A673 (cell line): Measurements from ENCODE around the gene CCDC171. TPM values are rescaled to one million over a fixed set of nuclear protein-coding genes. Genes with fewer than 3 reads are reported as not detected.

Experiments
- BruUV-seq: library from RNA; stranded (reverse); fragments of 400-500 nt; replicated peaks from 2 replicates; lab custom pipeline; 2021; lab: Mats Ljungman, UMichigan
- CTCF ChIA-PET: fragments of 300-600 bp; sonication (Branson Sonifier 250); formaldehyde crosslinking; loops from one replicate; lab custom pipeline; 2022; ENCODE audit warnings: antibody characterized with exemption; lab: Charles Lee
- POLR2A ChIA-PET: fragments of 300-600 bp; sonication (Branson Sonifier 250); formaldehyde crosslinking; loops from one replicate; lab custom pipeline; 2022; ENCODE audit warnings: antibody characterized with exemption; ENCODE audit not compliant: low non-redundant PET; lab: Charles Lee
- DNase-seq: peaks from one replicate; pipeline ENCODE4 v3.0.0-alpha.2; 2015; ENCODE audit warnings: low spot score
- H3K27ac ChIP-seq: fragments of 200-600 bp; sonication (generic); 2 replicates; pipeline ENCODE4 v1.5.1; 2016; ENCODE audit warnings: mixed run types, low read depth, mild to moderate bottlenecking, mixed read lengths, antibody characterized with exemption, low read length; ENCODE audit not compliant: poor library complexity, severe bottlenecking
- H3K27me3 ChIP-seq: fragments of 200-600 bp; sonication (generic); replicated peaks from 2 replicates; pipeline ENCODE4 v1.6.1; 2017; ENCODE audit warnings: mixed run types, low read depth, mild to moderate bottlenecking, mixed read lengths, antibody characterized with exemption, low read length; ENCODE audit not compliant: insufficient read depth, poor library complexity
- H3K36me3 ChIP-seq: fragments of 200-600 bp; sonication (generic); 2 replicates; pipeline ENCODE4 v1.6.1; 2016; ENCODE audit warnings: mixed run types, mild to moderate bottlenecking, mixed read lengths, antibody characterized with exemption, low read length; ENCODE audit not compliant: insufficient read depth, poor library complexity, severe bottlenecking
- H3K4me1 ChIP-seq: fragments of 200-600 bp; sonication (generic); 2 replicates; pipeline ENCODE4 v1.6.1; 2017; ENCODE audit warnings: mixed run types, mild to moderate bottlenecking, mixed read lengths, antibody characterized with exemption, low read length; ENCODE audit not compliant: insufficient read depth, poor library complexity, severe bottlenecking
- H3K4me3 ChIP-seq: fragments of 200-600 bp; sonication (generic); 2 replicates; pipeline ENCODE4 v1.5.1; 2016; ENCODE audit warnings: low read depth, mixed run types, mild to moderate bottlenecking, mixed read lengths, low read length; ENCODE audit not compliant: poor library complexity, severe bottlenecking
- H3K9me3 ChIP-seq: fragments of 200-600 bp; sonication (generic); 2 replicates; pipeline ENCODE4 v1.6.1; 2016; ENCODE audit warnings: mixed run types, low read depth, mild to moderate bottlenecking, mixed read lengths, antibody characterized with exemption, low read length; ENCODE audit not compliant: poor library complexity, severe bottlenecking
- EZH2 ChIP-seq: fragments of 200-600 bp; sonication (generic); IDR thresholded peaks from 2 replicates; pipeline ENCODE4 v1.6.1; 2017; ENCODE audit warnings: borderline replicate concordance, low read depth, mild to moderate bottlenecking, mixed read lengths, antibody characterized with exemption, low read length; ENCODE audit not compliant: poor library complexity, severe bottlenecking
- intact Hi-C: fragments of 100-400 bp; cut with micrococcal nuclease; formaldehyde crosslinking; loops from one replicate; pipeline ENCODE4 v1.10.0; 2022; ENCODE audit not compliant: unreplicated experiment
- total RNA-seq: library from RNA; stranded (reverse); gene quantifications from 2 replicates; pipeline ENCODE4 v1.2.3, GENCODE V29; 2021
- TF ChIP-seq, protein P1 (sequence below): fragments of 300-800, 200-600 bp; sonication (generic); conservative IDR thresholded peaks from 2 replicates; pipeline ENCODE4 v1.5.1; 2017; ENCODE audit warnings: low read depth, mild to moderate bottlenecking, antibody characterized with exemption, low read length, moderate library complexity, mixed read lengths

The CCDC171 gene
- total RNA-seq, 1 experiment from 2014 or later = 72.5 TPM

DNA sequence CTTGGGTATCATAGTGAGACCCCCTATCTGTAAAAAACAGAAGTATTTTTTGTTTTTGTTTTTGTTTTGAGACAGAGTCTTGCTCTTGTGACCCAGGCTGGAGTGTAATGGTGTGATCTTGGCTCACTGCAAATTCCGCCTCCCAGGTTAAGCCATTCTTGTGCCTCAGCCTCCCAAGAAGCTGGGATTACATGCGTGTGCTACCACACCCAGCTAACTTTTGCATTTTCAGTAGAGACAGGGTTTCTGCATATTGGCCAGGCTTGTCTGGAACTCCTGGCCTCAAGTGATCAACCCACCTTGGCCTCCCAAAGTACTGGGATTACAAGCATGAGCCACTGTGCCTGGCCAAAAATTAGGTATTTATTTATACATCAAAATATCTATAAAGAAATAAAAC lies 10.2 kb upstream of the CCDC171 start:
- no peaks in the 10 kb centered on the region for H3K9me3 ChIP-seq
- BruUV-seq = no TSS peak
- intact Hi-C loops = no loop called here
- H3K27ac ChIP-seq = no peak overlapping the region
- POLR2A ChIA-PET = no interaction called here
- no peaks in the 10 kb centered on the region for H3K36me3 ChIP-seq
- no peak overlapping the region for H3K4me3 ChIP-seq
- DNase-seq = no peak
- TF ChIP-seq, protein P1, sequence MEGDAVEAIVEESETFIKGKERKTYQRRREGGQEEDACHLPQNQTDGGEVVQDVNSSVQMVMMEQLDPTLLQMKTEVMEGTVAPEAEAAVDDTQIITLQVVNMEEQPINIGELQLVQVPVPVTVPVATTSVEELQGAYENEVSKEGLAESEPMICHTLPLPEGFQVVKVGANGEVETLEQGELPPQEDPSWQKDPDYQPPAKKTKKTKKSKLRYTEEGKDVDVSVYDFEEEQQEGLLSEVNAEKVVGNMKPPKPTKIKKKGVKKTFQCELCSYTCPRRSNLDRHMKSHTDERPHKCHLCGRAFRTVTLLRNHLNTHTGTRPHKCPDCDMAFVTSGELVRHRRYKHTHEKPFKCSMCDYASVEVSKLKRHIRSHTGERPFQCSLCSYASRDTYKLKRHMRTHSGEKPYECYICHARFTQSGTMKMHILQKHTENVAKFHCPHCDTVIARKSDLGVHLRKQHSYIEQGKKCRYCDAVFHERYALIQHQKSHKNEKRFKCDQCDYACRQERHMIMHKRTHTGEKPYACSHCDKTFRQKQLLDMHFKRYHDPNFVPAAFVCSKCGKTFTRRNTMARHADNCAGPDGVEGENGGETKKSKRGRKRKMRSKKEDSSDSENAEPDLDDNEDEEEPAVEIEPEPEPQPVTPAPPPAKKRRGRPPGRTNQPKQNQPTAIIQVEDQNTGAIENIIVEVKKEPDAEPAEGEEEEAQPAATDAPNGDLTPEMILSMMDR = no peak
- no peak for TF ChIP-seq EZH2
- no peaks in the 10 kb centered on the region for H3K27me3 ChIP-seq
- CTCF ChIA-PET = no interaction called here
- H3K4me1 ChIP-seq = no peaks in the 10 kb centered on the region

DNA sequence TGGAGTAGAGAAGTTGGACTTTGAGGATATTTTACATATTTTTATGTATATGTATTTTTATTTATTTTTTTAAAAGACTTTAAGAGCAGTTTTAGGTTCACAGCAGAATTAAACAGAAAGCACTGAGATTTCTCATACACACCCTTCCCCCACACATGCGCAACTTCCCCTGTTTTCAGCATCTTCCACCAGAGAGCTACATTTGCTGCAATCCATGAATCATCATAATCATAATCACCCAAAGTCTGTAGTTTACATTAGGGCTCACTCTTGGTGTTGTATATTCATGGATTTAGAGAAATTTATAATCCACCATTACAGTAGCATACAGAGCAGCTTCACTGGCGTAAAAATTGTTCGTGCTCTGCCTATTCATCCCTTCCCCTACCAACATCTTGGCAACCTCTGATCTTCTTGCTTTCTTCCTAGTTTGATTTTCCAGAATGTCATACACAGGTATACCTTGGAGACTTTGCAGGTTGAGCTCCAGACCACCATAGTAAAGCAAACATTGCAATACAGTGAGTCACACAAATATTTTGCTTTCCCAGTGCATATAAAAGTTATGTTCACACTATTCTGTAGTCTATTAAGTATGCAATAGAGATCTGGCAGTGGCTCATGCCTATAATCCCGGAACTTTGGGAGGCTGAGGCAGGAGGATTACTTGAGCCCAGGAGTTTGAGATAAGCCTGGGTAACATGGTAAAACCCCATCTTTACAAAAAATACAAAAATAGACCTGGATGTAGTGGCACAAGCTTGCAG lies 9.6 kb upstream of the CCDC171 start:
- intact Hi-C loops = no loop called here
- CTCF ChIA-PET = no interaction called here
- no TSS peak for BruUV-seq
- POLR2A ChIA-PET = no interaction called here
- DNase-seq = no peak
- Histone ChIP-seq H3K4me3 (no peak overlapping the region), H3K4me1 (no peaks in the 10 kb centered on the region), H3K36me3 (no peaks in the 10 kb centered on the region), H3K9me3 (no peaks in the 10 kb centered on the region), H3K27me3 (no peaks in the 10 kb centered on the region), H3K27ac (no peak overlapping the region)
- no peak for TF ChIP-seq EZH2
- TF ChIP-seq, protein P1 = no peak

GRCh38 chr9:15549611-15550010 lies 3.2 kb upstream of the CCDC171 start:
- Histone ChIP-seq H3K27me3 (no peaks in the 10 kb centered on the region), H3K36me3 (no peaks in the 10 kb centered on the region), H3K4me1 (peaks cover 4% of the 10 kb centered on the region), H3K4me3 (no peak overlapping the region), H3K9me3 (no peaks in the 10 kb centered on the region), H3K27ac (no peak overlapping the region)
- ChIA-PET CTCF (no interaction called here), POLR2A (no interaction called here)
- TF ChIP-seq EZH2 = no peak
- TF ChIP-seq, protein P1 = no peak
- DNase-seq = no peak
- intact Hi-C loops = no loop called here
- BruUV-seq = no TSS peak
